Activated CD4-positive, alpha-beta T cell treated with anti-CD3 and anti-CD28 coated beads for 24 hours (primary cell): ENCODE measurements around the gene DRD4.
"Not testable (repeated sequence)": the region's sequence is repeated elsewhere in the genome, so short reads cannot be mapped to it uniquely, and the experiment has no call there.

ENCODE experiments used
- DNase-seq, 2 donors: peaks; one replicate each; pipeline ENCODE4 v3.0.0-alpha.2; 2020; ENCODE audit warnings: low read depth in 2 of 2

The DRD4 gene

GRCh38 chr11:643849-644738 is 7.0 kb downstream of the DRD4 start:
- no peak for DNase-seq

DNA sequence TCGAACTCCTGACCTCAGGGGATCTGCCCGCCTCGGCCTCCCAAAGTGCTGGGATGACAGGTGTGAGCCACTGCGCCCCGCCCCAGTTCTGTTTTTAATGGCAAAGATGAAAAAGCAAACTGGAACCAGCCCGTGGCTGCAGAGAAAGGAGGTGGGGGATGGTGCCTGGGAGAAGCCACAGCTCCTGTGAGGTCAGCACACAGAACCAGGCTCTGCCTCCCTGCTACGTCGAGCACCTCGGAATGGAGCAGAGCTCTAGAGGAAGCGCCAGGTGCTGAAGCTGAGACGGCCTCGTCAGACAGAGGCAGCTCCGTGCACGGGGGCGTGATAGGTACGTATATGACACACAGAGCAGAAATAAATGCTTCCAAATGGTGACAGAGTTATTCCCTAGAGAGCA is 8.5 kb downstream of the DRD4 start:
- DNase-seq: no peak

- DNase-seq: no peak
These were observed 9.1 kb downstream of the DRD4 start for GRCh38 chr11:646214-646613.

GRCh38 chr11:647672-648158 is 10.6 kb downstream of the DRD4 start:
- not testable (repeated sequence) for DNase-seq

GRCh38 chr11:650482-650881 is 13.4 kb downstream of the DRD4 start:
- DNase-seq: no peak

GRCh38 chr11:653136-653535 is 16.1 kb downstream of the DRD4 start:
- not testable (repeated sequence) for DNase-seq

DNA sequence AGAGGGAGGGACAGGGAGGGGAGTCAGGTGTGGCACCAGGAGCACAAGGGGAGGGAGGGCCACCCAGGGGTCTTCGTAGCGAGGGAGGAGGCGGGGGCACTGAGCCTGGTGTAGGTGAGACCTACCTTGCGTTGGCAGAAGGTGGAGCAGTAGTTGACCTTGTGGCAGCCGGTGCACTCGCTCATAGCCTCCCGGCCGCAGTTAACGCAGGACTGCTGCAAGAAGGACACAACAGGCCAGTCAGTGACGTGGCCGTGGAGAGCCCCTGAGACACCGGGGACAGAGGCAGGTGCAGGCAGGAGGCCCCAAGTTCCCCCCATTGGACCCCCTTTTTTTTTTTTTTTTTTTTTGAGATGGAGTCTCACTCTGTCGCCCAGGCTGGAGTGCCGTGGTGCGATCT is 16.8 kb downstream of the DRD4 start:
- no peak for DNase-seq

GRCh38 chr11:654444-654843 is 17.4 kb downstream of the DRD4 start:
- not testable (repeated sequence) for DNase-seq

- DNase-seq: no peak
These were observed 18.1 kb downstream of the DRD4 start for GRCh38 chr11:655036-655726.

DNA sequence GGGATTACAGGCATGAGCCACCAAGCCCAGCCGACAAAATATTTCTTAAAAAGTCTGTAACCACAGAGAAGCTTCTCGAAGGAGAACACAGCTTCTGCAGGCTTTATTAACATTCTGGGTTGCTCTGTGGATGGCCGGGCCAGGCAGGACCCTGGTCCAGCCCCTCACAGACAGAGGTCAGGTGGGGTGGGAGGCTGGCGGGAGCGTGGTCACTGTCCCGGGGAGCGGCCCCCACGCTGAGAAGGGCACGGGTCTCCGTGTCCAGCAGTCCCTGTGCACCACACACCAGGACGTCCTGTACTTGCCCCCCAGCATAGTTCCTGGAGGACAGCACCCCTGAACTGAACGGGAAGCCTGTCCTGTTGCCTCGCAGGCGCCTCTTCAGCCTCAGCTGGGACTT is 19.4 kb downstream of the DRD4 start:
- no peak for DNase-seq

DNA sequence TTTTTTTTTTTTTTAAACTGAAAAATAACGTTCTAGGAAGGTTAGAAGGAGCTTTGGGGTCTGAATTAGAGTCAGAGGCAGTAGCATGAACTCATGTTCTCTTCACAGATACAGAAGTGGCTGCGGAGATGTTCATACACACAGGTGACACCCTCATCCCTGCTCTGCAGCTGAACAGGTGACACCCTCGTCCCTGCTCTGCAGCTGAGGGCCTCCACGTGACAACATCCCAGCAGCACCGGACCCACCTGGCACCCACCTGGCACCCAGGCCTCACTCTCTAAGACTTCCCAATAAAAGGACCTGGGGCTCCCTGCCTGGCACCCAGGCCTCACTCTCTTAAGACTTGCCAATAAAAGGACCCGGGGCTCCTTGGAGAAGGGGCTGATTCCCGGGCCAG is 19.8 kb downstream of the DRD4 start:
- no peak for DNase-seq

DNA sequence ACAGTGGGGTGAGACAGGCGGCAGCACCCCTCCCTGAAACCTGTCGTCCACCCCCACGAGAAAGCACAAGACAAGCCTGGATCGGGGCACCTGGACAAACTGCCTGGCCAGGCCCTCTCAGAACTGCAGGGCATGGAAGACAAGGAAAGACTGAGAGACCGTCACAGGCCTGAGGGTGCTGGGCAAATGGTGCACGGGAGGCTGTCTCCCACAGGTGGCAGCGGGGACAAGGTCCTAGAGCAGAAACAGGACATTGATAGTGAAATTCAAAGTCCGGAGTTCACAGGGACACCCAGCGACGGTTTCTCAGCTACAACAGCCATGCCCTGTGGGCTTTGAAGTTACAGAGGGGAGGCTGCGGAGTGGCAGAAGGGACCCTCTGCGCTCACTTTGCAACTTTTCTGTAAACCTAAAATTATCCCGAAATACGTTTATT is 20.6 kb downstream of the DRD4 start:
- DNase-seq: no peak

DNA sequence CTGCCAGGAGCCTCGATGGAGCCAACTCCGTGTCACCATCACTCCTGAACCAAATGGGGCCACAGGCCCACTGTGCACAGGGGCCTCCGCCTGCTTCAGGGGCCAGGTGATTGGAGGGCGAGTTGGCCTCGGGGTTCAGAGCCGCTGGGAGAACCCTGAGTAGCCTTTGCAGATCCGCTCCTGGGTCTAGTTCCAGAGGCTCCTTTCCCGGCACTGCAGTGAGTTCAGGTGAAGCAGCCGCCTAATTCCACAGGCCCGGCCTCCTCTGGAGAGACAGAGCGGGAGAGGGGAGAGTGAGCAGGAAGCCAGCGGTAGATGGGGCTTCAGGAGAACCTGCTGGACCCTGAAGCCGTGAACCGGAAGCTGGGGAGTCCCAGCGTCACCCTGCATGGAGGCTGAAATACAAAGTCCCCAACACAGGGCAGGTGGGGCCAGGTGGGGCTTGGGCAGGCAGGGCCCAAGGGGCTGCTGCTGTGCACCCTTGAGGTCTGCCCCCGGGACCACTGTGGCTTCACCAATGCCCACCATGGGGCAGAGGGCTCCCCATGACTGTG is 22.5 kb downstream of the DRD4 start:
- no peak for DNase-seq

GRCh38 chr11:660281-660680 is 23.2 kb downstream of the DRD4 start:
- no peak for DNase-seq

DNA sequence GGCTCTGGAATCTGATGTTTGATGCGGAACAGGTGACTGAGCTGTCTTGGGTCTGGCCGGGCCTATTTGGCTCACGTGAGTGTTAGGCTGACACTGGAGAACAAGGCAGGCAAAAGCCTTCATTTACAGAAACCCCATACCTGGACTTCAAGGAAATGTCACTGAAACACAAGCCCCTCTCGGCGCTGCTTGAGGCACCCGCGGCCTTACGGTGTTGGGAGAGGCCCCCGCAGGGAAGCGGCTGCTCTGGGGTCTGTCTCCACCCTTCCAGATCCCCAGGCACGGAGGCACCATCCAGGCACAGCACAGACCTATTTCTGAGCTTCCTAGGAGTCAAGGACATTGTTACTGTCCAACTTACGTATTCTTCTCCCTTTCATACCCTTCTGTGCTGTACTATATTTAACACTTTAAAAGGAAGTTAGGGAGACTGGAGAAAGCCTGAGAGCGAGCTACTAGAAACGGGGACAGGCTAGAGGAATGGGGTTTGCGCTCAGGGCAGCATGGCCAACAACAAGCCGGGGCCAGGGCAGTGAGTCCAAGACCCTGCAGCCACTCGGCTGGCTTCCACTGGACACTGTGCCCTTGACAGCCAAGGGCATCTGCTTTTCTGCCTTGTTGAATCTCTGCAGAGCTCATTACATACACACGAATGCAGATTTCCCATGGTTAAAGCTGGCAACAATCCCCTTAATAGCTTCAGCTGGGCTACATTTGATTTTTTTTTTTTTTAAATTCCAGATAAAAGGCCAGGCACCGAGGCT is 23.8 kb downstream of the DRD4 start:
- DNase-seq: no peak

GRCh38 chr11:662689-663274 is 25.7 kb downstream of the DRD4 start:
- no peak for DNase-seq

DNA sequence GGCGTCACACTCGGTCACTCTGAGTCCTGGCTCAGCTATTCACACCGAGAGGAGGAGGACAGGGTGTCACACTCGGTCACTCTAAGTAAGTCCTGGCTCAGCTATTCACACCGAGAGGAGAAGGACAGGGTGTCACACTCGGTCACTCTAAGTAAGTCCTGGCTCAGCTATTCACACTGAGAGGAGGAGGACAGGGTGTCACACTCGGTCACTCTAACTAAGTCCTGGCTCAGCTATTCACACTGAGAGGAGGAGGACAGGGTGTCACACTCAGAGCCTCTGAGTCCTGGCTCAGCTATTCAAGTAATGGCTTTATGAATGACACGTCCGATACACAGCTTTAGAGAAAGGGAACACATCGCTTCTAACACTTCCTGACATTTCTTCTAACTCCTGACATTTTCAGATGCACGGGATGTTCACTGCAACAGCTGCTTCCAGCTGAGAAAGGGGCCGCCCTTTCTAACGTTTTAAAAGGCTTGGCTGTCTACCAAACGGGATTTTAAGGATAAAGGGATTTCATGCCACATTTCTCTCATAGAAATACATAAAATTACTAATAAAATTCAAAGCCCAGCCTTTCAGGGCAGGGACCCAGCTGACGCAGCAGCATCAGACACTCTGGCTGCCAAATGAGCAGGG is 28.1 kb downstream of the DRD4 start:
- no peak for DNase-seq

GRCh38 chr11:665704-666281 is 28.7 kb downstream of the DRD4 start:
- DNase-seq: no peak

GRCh38 chr11:673866-674265 is 36.8 kb downstream of the DRD4 start:
- DNase-seq: no peak

DNA sequence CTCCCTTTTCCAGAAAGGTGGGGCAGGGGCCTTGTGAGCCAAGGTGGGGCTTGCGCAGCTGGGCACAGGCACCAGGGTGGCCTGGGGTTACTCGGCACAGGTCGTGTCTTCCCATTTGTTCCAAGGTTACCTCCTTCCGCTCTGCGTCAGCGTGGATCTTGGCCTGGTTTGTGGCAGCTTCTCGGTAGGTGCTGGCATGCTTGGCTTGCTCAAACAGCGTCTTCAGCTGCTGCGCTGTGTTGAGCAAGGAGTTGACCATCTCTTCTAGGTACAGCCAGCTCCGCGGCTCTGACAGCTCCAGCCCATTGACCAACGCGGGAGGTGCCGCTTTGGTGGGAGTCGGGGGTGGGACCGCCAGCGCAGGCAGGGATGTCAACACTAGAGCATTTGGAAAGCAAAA is 37.3 kb downstream of the DRD4 start:
- DNase-seq: no peak

GRCh38 chr11:678297-678696 is 41.2 kb downstream of the DRD4 start:
- DNase-seq: no peak
